ENCODE data around the gene ACTR1B.
"Not testable (repeated sequence)": the region's sequence is repeated elsewhere in the genome, so short reads cannot be mapped to it uniquely, and the experiment has no call there.

Gene ACTR1B

DNA sequence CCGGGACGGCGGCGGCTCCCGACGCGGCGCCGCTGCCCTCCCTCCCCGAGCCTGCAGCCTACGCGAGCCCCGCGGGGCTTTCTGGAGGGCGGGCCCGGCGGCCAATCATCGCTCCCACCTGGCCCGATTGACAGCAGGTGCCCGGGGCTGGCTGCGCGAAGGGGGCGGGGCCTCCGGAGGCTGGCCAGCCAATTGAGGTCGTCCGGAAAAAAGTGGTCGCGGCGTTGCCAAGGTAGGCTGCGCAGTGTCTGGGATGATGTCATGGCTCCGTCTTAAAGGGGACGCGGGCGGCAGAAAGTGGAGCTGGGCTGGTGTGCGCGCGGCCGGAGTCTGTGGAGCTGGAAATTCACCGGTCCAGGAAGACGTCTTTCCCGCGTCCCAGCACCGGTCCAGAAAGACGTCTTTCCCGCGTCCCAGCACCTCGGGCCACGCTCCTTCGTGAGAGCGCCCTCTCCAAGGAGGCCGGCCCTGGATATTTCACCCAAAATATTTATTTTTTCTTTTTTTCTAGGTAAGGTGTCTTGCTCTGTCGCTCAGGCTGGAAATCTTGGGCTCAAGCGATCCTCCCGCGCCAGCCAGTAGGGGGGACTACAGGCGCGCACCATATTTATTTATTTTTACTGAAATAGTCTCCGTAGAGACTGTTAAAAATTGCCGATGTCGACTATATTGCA, at the start of gene ACTR1B:
Gene ACTR1B (minus strand): TSS at position 83 of the 674 bp plus-strand sequence. CDS start 154 bp downstream, outside the sequence.
- DNase-seq, result peak; percentile 97

DNA sequence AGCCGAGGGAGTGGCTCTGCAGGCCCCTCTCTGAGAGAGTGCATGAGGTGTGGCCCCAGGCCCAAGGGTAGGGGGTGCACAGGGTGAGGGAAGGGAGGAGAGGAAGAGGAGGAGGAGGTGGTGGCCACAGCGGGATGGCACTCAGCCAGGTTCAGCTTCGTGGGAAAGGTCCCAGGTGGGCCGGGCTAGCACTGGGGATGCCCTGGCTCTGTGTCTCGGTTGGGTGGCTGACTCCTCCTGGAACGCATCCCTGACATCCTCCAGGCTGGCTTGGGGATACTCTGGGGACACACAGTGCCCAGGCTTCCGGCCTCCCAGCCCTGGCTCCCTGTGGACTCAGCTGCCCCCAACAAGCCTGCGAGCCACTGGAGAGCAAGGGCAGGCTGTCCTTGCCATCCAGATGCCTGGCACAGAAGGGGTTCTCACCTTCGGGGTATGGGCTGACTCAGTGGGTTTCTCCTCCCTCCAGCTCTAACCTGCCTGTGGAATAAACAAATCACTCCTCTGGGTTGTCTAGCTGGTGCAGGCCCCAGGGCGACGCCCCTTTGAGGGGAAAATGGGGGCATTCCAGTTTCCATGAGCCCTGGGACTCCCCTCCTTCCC, 49.0 kb upstream of the ACTR1B start:
- no peak for DNase-seq

DNA sequence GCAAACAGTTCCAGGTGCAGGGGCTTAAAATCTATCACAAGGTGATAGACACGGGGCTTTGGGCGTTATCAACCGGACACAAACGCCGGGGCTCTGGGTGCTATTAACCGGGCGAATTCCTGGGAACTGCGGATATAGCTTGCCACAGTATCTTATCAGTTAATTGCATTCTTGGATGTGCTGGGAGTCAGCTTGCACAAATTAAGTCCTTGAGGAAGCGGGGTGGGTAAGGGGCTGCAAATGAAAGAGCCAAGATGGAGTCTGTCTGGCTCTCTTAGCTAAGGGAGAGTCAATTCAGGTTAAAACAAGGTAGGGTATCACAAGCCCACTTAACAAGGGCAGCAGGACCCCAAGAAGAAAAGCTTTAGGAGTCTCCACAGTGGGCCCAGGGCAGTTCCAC, 48.3 kb upstream of the ACTR1B start:
- not testable (repeated sequence) for DNase-seq

DNA sequence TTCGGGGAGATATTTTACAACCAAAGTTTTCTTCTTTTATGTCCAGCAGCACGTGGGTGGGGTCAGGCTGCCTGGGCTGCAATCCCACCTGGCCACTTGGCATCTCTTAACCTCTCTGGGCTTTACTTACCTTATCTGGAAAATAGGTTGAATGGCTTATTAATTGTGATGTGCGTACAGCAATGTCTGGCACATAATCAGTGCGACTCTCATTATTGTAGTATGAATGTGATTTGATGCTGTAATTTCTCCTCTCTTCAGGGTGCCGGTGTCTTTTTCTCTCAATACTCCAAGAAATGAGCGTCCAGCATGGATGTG, 47.5 kb upstream of the ACTR1B start:
- DNase-seq, result no peak

DNA sequence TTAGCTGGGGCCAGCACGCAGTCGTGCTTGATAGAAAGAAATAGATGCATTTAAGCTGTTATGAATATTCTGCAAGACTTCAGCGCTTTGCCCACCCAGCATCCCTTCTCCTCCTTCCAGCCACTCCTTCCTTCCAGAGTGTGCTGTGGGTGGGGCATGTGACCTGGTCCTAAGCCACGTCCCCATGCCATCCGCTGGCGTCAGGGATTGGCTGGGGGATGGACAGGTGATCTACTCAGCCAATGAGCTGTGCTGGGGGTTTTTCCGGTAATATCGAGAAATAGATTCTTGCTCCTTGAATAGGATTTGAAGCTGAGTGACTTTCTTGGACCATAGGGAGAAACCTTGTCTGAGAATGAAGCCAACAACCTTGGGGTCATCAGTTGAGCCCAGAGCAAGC, 44.8 kb upstream of the ACTR1B start:
- no peak for DNase-seq

DNA sequence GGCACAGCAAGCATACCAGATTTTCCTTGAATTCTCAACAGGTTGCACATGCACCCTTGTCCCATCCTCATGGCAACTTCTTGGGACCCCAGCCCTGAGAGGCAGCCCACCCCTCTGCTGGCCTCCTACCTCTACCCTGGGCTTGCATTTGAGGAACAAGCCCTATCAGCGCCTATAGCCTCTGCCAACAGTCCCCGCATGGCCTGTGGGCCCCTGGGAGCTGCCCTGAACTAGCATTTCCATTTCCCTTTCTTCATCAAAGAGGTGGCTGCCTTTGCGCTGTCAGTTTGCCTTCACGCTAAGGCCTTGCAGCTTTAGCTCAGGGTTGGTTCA, 44.2 kb upstream of the ACTR1B start:
- no peak for DNase-seq

DNA sequence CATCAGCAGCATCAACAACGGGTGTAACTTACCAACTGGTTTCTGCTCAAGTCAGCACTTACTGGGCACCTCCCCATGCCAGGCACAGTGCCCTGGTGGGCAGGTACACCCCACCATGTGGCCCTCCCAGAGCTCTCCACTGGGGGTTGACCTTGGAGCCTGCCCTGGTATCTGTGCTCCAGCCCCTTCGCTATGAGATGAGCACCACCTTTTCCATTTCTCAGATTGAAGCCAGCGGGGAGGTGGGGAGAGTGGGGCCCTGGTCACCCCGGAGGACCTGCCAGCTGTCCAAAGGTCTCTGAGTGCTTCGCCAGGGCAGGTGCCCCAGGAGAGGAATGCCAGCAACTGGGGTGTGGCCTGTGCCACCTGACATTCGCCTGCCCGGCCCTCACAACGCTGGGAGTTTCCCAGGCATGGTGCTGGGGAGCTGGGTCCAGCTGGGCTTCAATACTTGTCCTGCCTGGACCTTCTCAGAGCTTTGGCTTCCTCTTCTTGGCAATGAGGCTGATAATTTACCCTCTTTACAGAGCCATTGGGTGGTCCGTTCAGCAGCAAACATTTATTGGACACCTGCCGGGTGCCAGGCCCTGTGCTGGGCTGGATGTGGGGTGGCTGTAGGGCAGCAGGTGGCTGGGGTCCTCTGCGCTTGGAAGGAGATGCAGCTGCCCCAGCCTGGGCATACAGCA, 43.7 kb upstream of the ACTR1B start:
- no peak for DNase-seq

DNA sequence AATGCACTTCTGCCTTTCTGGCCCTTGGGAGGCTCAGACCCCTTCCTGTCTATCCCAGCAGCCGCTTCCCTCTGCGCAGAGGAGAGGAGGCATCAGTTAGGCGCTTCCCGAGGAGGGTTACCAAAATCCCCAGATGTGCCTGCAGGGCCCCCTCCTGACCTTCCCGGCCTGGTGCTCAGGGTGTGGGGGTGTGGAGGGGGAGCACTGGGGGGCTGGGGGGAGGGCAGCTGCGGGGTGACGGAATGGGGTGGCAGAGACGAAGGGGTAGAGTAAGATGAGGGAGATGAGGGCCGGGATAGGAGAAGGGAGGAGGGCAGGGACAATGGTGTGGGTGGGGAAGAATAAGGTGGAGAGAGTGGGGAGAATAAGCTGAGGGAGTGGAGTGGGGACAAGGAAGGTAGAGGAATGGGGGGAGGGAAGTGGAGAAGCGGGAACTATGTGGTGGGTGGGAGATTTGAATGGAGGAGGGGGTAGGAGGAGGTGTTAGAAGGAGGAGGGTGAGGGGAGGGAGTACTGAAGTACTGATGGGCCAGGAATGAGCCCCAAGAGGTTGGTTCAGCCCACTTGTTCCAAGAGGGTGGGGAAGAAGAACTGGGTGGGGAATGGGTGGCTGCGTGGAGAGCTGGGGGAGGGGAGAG, 43.0 kb upstream of the ACTR1B start:
- no peak for DNase-seq

DNA sequence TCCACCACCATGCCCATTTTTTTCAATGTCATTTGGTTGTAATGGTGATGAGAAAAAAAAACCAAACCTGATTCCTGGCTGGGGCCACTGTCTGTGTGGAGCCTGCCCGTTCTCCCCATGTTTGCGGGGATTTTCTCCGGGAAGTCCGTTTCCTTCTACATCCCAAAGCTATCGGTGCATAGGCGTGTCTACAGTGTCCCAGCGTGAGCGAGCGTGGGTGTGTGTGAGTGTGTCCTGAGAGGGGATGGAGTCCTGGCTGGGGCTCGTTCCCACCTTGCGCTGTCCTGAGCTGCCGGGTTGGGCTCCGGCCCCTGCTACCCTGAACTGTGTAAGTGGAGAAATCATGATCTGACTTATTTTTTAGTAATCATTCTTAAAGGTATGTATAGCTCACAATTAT, 42.3 kb upstream of the ACTR1B start:
- no peak for DNase-seq

DNA sequence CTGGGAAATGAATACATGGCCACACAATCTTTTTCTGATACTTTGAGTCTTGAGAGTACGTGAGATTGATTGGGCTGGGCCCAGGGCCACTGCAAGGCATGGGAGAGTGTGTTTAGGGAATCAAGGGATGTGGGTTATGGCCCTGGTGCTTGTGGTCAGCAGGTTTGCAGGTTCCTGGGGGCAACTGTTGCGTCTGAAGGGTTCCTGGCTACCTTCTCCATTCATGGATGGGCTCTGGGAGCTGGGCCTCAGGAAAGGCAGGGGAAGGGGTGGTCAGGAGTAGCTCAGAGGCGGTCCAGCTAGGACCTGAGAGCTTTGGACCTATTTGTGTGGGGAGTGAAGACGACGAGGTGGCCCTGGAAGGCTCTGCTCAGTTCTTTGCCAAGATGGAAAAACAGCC, 41.1 kb upstream of the ACTR1B start:
- DNase-seq, result no peak

DNA sequence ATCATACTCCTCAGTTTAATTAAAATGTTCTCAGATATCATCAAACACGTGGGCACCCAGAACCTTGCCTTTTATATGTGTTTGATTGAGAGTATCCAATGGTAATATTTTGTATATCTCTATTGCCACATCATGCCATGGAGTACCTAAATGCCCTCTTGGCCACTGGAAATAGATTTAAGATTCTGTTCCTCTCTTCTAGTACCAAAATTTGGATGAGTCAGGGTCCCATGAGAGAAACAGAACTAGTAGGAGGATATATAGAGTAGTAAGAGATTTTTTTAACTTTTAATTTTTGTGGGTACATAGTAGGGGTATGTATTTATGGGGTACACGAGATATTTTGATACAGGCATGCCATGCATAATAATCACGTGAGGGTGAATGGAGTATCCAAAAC, 39.9 kb upstream of the ACTR1B start:
- DNase-seq, result no peak

DNA sequence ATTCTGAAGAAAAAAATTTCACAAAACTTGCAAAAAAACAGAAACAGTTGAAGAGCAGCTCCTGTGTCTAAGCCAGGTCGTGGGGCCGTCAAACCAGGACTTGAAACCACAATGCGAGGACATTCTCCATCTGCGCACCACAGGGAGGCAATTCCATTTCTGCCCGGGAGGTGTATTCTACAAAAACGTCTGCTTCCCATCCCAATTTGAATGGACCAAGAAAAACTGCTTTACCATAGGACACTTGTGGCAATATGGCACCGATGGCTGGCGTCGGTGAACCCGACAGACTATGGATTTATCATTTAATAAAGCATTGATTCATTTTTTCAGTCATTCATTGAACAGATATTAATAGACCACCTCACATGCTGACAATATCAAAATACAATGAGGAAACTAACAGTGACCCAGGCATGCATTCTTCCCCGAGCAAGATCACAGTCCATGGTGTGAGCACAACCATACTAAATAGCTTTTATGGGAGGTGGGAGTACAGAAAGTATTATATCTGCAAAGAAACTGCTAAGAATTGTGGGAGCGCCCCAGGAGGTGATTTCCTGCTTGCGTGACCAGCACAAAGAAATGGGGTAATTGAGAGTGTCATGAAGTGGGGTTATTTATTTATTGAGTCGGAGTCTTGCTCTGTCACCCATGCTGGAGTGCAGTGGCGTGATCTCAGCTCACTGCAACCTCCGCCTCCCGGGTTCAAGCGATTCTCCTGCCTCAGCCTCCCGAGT, 39.1 kb upstream of the ACTR1B start:
- DNase-seq, result no peak

DNA sequence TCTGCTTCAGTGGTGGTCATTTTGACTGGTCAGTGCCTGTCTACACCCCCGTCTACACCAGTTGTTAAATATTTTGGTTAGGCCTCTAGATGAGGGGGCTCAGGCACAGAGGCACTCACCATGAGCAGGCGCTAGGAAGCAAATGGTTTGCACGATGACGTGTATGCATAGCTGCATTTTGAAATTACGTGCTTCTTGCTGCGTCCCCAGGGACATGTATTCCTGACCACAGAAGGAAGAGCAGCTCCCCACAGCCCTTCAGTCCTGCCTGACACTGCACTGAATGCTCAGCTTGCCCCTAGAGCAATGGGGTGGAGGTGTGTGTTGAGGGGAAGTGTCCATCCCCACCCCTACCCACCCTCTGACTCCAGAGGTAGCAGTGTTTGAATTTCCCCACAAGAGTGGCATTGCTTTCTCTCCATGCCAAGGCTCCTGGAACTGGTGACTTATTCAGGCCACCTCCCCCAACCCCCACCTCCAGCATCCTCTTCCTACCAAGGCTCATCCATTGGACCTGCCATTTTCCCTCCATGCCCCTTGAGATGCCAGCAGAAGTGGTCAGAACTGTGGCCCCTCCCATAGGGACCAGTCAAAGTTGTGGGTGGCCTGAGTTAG, 38.1 kb upstream of the ACTR1B start:
- no peak for DNase-seq

DNA sequence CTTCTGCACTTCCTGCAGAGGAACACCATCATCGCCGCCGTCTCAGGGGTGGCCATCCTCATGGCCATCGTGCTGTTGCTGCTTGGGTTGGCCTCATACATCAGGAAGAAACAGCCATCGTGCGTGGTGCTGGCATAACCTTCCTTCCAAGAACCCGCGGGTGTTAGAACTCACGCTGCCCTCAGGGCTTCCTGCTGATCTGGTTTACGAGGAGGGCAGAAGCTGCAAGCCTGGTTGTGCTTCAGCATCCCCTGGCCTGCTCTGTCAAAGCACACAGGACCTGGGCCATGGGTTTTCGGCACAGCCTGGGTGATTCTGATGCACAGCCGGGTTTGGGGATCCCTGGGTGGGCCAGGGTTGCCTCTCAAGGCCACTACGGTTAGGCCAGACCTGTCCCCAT, 37.3 kb upstream of the ACTR1B start:
- DNase-seq, result no peak

DNA sequence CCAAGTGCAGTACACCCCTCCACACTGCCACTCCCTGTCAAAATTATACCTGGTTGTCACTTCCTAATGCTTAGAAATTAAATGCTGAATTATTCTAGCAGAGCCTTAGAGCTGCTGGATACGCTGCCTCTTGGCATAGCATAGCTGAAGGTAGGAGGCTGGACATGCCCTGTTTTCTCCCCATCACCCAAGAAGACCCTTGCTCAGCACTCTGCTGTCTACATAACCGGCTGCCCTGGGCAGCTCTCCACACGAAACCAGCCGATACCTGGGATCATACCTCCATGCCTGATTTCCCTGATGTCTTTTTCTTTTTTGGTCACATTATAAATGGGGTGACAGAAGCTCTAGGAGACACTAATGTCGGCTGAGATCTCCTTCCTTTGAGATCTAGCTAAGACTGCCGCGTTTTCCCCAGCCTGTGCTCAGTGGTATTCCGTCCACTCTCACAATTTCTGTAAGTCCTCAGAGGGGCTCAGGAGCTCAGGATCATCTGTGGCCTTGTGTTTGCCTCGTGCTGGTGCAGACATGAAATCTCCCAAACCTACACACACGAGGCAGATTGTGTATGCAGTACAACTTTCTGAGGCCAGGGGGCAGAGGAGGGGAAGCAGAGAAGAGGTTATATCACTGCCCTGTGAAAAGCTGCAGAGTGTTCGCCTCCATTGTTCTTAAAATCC, 36.1 kb upstream of the ACTR1B start:
- DNase-seq, result peak; percentile 24

DNA sequence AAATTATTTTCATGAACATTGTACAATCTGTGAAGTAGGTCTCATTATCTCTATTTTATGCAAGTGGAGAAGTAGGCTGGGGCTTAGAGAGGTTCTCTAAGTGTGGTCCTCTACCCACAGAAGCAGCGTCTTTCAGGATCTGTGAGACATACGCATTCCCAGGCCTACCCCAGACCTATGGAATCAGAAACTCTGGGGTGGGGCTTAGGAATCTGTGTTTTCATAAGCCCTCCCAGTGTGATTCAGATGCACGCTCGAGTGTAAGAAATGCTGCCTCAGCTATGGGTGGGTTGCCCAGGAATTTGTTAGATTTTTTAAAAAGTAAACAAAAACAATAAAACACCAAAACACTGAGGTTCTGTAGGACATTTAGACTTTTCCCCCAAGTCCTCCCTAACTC, 34.7 kb upstream of the ACTR1B start:
- DNase-seq, result no peak

DNA sequence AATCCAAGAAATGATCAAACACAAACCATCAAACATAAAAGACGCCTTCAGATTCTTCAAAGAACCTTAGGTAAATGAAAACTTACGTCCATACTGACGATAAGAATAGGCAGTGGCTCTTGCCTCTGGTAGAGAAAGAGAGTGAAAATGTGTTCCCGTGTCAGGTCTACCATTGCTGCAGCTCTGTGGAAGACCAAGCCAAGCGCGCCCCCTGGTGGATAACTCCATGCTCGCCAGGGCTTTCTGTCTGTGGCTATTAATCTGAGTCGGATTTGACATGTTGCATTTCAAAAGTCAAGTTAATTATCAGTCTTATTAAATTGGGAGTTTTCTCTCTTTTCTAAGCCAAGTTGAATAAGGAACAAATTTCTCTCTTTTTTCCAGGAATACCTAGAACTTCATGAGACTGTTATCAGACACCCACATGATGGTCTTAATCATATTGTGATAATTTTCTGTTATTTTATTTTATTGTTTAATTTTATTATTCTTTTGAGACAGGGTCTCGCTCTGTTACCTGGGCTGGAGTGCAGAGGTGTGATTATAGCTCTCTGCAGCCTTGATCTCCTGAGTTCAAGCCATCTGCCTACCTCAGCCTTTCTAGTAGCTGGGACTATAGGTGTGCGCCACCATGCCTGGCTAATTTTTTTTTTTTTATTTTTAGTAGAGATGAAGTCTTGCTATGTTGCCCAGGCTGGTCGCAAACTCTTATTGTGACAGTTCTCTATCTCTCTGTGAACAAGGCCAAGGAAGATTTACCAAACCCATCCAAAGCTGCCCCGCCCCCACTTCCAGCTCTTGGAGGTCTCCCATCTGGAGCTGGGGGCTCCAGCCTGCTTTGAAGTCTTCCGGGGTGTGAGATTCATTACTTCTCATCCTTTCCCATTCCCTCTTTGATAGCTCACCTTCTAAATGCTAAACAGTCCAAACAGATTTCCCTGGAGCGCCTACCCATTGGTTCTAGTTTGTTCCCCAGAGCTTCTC, 33.7 kb upstream of the ACTR1B start:
- peak; percentile 15 for DNase-seq

DNA sequence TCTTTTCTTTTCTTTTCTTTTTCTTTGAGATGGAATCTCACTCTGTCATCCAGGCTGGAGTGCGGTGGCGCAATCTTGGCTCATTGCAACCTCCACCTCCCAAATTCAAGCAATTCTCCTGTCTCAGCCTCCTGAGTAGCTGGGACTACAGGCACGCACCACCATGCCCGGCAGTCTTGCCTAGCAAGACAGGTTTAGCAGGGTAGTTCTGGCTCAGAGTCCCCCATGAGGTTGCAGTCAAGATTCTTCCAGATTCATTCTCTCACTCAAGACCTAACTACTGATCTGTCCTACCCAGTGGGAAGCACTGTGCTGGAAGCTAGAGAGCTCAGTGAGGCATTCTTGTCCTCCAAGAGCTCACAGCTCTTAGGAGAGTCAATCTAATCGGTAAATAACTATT, 31.9 kb upstream of the ACTR1B start:
- DNase-seq, result no peak

DNA sequence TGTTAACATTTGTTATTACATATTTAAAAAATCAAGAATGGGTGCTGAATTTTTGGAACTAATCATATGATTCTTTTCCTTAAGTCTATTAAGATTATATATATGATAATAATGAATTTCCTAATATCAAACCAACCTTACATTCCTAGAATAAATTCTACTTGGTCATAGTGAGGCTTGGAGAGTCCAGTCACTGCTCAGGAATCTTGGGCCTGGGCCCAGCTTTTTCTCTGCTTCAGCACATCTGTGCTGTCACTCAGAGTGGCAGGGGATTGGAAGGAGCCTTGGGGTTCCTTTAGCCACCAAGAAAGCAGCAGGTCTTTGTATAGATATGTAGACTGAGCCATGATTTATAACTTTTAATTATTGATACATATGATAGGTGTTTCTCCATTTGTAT, 29.6 kb upstream of the ACTR1B start:
- DNase-seq, result no peak

DNA sequence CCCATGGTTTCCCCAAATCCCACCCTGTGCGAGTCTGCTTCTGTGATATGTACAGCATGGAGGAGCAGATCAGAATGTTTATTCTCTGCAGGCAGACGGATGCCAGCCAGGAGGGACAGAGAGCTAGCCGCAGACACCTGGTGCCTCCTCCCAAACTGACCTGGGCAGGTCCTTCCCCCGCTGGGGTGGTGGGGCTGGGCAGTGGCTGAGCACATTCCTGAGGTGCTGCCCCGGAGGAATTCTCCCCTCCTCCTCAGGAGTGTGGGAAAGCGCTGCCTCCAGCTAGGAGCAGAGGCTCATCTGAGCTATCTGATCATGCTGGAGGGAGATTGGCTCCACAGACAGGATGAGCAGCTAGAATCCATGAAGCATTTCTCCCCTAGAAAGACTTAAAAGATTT, 27.3 kb upstream of the ACTR1B start:
- DNase-seq, result no peak

Data from NCI-H1417 treated with DMSO at 0.1 percent for 48 hours (cell line).